ENCODE results near the gene ANKRD53.

The ANKRD53 gene

GRCh38 chr2:70939839-70940580, 38.4 kb upstream of the ANKRD53 start:
- H3K4me3 ChIP-seq (ENCODE audit: low read length) = no peak overlapping the region
- no peak for DNase-seq (ENCODE audit: low read depth)
- TF ChIP-seq, protein P1, sequence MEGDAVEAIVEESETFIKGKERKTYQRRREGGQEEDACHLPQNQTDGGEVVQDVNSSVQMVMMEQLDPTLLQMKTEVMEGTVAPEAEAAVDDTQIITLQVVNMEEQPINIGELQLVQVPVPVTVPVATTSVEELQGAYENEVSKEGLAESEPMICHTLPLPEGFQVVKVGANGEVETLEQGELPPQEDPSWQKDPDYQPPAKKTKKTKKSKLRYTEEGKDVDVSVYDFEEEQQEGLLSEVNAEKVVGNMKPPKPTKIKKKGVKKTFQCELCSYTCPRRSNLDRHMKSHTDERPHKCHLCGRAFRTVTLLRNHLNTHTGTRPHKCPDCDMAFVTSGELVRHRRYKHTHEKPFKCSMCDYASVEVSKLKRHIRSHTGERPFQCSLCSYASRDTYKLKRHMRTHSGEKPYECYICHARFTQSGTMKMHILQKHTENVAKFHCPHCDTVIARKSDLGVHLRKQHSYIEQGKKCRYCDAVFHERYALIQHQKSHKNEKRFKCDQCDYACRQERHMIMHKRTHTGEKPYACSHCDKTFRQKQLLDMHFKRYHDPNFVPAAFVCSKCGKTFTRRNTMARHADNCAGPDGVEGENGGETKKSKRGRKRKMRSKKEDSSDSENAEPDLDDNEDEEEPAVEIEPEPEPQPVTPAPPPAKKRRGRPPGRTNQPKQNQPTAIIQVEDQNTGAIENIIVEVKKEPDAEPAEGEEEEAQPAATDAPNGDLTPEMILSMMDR (conservative IDR thresholded peaks at IDR 0.05; ENCODE audit: low read depth, low read length) = no peak

- H3K4me3 ChIP-seq (ENCODE audit: low read length) = no peak overlapping the region
- DNase-seq (ENCODE audit: low read depth) = no peak
- TF ChIP-seq, protein P1 (conservative IDR thresholded peaks at IDR 0.05; ENCODE audit: low read depth, low read length) = no peak
These were observed 37.2 kb upstream of the ANKRD53 start for GRCh38 chr2:70941186-70941585.

DNA sequence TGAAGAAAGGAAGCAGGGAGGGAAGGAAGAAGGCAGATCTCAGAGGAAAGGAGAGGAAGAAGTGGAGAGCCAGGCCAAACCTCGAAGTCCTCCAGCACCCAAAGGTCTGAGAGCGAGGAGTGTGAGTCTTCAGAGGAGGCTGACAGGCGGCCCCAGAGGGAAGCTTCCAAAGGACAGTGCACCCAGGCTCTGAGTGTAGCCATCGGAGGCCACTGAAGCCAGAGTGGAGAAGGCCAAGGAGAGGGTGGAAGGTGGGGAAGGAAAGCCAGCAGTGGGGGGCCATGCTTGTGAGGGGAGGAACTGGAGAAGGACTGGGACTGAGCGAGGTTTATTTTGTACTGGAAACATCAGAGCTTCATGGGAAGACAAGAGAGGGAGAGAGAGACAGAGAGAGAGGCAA, 36.7 kb upstream of the ANKRD53 start:
- no peak for DNase-seq (ENCODE audit: low read depth)
- H3K4me3 ChIP-seq (ENCODE audit: low read length) = no peak overlapping the region
- TF ChIP-seq, protein P1 (conservative IDR thresholded peaks at IDR 0.05; ENCODE audit: low read depth, low read length) = no peak

- DNase-seq (ENCODE audit: low read depth) = no peak
- H3K4me3 ChIP-seq (ENCODE audit: low read length) = no peak overlapping the region
- TF ChIP-seq, protein P1 (conservative IDR thresholded peaks at IDR 0.05; ENCODE audit: low read depth, low read length) = no peak
These were observed 35.8 kb upstream of the ANKRD53 start for GRCh38 chr2:70942396-70943204.

DNA sequence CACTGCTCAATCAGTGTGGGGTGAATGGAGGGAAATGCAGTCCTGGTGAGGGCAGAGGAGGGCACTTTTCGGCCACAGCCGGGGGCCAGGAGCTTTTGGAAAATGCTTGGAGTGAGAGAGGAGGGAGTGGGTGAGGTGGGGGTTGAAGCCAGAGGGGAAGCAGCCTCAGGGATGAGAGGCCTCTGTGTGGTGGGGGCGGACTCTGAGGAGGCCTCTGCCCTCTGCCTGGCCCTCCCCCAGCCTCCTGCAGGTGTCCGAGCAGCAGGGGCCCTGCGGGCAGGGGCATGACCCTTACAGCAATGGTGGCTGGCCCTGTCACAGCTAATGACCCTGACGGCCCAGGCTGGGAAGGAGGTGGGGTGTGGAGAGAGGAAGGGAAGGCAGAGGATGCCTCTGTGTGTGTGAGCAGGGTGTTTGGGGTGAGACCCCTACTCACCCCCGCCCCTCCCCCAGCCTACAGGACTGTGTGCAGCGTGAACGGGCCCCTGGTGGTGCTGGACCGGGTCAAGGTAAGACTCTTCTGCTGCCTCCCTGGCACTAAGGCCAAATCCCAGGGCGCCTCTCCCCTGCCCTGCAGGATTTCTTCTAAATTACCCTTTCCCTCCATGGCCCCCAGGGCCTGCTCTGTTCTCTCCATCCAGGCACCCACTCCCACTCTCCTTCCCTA, 35.1 kb upstream of the ANKRD53 start:
- H3K4me3 ChIP-seq (ENCODE audit: low read length) = no peak overlapping the region
- TF ChIP-seq, protein P1 (conservative IDR thresholded peaks at IDR 0.05; ENCODE audit: low read depth, low read length) = no peak
- DNase-seq (ENCODE audit: low read depth) = no peak

DNA sequence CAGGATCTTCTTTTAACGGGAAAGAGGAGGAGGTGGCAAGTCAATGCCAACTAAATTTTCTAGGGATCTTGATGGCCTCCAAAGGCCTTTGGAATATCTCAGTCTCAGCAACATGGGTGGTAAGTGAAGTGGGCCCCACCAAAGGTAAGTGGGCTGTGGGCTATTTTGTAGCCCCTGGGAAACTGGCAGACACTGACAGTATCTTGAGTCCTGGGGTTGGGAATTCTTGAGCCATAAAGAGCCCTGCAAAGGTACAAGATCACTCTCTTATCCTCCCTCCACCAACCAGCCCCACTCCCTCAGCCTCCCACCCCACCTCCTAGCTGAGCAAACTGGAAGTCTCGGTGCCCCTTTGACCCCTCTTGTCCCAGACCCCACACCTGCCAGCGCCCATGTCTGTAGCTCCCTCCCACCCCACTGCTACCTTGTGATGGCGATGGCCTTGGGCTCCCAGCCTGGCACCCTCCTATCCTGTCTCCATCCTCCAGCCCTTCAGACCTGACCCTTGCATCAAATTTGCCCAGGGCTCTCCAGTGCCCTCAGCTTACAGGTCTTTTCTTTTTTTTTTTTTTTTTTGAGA, 34.2 kb upstream of the ANKRD53 start:
- TF ChIP-seq, protein P1 (conservative IDR thresholded peaks at IDR 0.05; ENCODE audit: low read depth, low read length) = no peak
- no peak overlapping the region for H3K4me3 ChIP-seq (ENCODE audit: low read length)
- no peak for DNase-seq (ENCODE audit: low read depth)

Data from retinal pigment epithelial cell (primary cell).